GM23248 (cell line): Measurements from ENCODE around the gene BRD1. TPM values are rescaled to one million over a fixed set of nuclear protein-coding genes. Genes with fewer than 3 reads are reported as not detected.

ENCODE experiments used
- DNase-seq: peaks from one replicate; pipeline ENCODE4 v3.0.0-alpha.2; 2015
- H2AFZ ChIP-seq: fragments of 200-600 bp; sonication (generic); 2 replicates; pipeline ENCODE4 v1.6.1; 2016; ENCODE audit warnings: antibody characterized with exemption
- H3F3A ChIP-seq: fragments of 200-600 bp; sonication (generic); 2 replicates; pipeline ENCODE4 v1.6.1; 2016; ENCODE audit warnings: mild to moderate bottlenecking, antibody characterized with exemption, mixed run types; ENCODE audit not compliant: insufficient read depth
- H3K27ac ChIP-seq: fragments of 200-600 bp; sonication (generic); 2 replicates; pipeline ENCODE4 v1.5.1; 2016; ENCODE audit warnings: mild to moderate bottlenecking
- H3K27me3 ChIP-seq: fragments of 200-600 bp; sonication (generic); replicated peaks from 2 replicates; pipeline ENCODE4 v1.6.1; 2016; ENCODE audit warnings: mild to moderate bottlenecking; ENCODE audit not compliant: insufficient read depth
- H3K36me3 ChIP-seq: fragments of 200-600 bp; sonication (generic); 2 replicates; pipeline ENCODE4 v1.6.1; 2016; ENCODE audit warnings: low read depth, mild to moderate bottlenecking
- H3K4me1 ChIP-seq: fragments of 200-600 bp; sonication (generic); 2 replicates; pipeline ENCODE4 v1.6.1; 2016; ENCODE audit warnings: mild to moderate bottlenecking; ENCODE audit not compliant: insufficient read depth
- H3K4me2 ChIP-seq: fragments of 200-600 bp; sonication (generic); one replicate; pipeline ENCODE4 v1.6.1; 2016; ENCODE audit warnings: mild to moderate bottlenecking; ENCODE audit not compliant: unreplicated experiment
- H3K4me3 ChIP-seq: fragments of 200-600 bp; sonication (generic); 2 replicates; pipeline ENCODE4 v1.5.1; 2016; ENCODE audit warnings: mild to moderate bottlenecking
- H3K79me2 ChIP-seq: fragments of 200-600 bp; sonication (generic); 2 replicates; pipeline ENCODE4 v1.6.1; 2016; ENCODE audit warnings: mild to moderate bottlenecking; ENCODE audit not compliant: insufficient read depth
- H3K9ac ChIP-seq: fragments of 200-600 bp; sonication (generic); 2 replicates; pipeline ENCODE4 v1.6.1; 2016; ENCODE audit warnings: mild to moderate bottlenecking
- H3K9me2 ChIP-seq: fragments of 200-600 bp; sonication (generic); 2 replicates; pipeline ENCODE4 v1.6.1; 2016; ENCODE audit warnings: mixed run types, mild to moderate bottlenecking, moderate library complexity; ENCODE audit not compliant: insufficient read depth
- H3K9me3 ChIP-seq: fragments of 200-600 bp; sonication (generic); one replicate; pipeline ENCODE4 v1.6.1; 2017; ENCODE audit warnings: low read depth
- H4K20me1 ChIP-seq: fragments of 200-600 bp; sonication (generic); 2 replicates; pipeline ENCODE4 v1.6.0; 2016; ENCODE audit not compliant: insufficient read depth
- EZH2 ChIP-seq: fragments of 200-600 bp; sonication (generic); IDR thresholded peaks from 2 replicates; pipeline ENCODE4 v1.6.1; 2018; ENCODE audit warnings: antibody characterized with exemption, mild to moderate bottlenecking; ENCODE audit not compliant: insufficient read depth, poor library complexity, severe bottlenecking
- EZH2phosphoT487 ChIP-seq: fragments of 200-600 bp; sonication (generic); IDR thresholded peaks from 2 replicates; pipeline ENCODE4 v1.6.1; 2018; ENCODE audit warnings: antibody characterized with exemption, moderate library complexity, mild to moderate bottlenecking, low read depth; ENCODE audit not compliant: insufficient read depth
- WGBS, 2 experiments: methylation state at CpG; one replicate each; pipeline ENCODE4 v1.1.6; 2015 to 2017; ENCODE audit warnings: low lambda C conversion rate in 2 of 2, low coverage in 1 of 2; ENCODE audit errors: missing lambda C conversion rate in 2 of 2; 5-methylcytosine and 5-hydroxymethylcytosine counted together
- in situ Hi-C: fragments of 300-500 bp; cut with MboI; formaldehyde crosslinking; loops from 2 replicates; pipeline ENCODE4 v1.15.0; 2020
- polyA plus RNA-seq: library from polyadenylated mRNA; unstranded; fragments of >200 nt; fragmentation: Nextera tagmentation; extraction: Ambion mirVana; gene quantifications from 2 replicates; pipeline ENCODE4 v1.2.1, GENCODE V29; 2016
- total RNA-seq: library from RNA; depleted of rRNA; stranded (reverse); fragments of >200 nt; shearing (Covaris generic); gene quantifications from 2 replicates; pipeline ENCODE4 v1.2.3, GENCODE V29; 2014

BRD1 gene
- total and polyA plus RNA-seq, 2 experiments from 2014 or later: 4.5 to 23.1 TPM

GRCh38 chr22:49820984-49821383 is 6.7 kb downstream of the BRD1 start:
- H3K4me1 ChIP-seq: peaks cover 14% of the 10 kb centered on the region
- DNase-seq: peak; percentile 42
- no peak overlapping the region for H3K27ac ChIP-seq
- H3F3A ChIP-seq: 0 out of 2 replicates have a peak, but pooled peaks cover 3% of the 10 kb centered on the region
- TF ChIP-seq EZH2phosphoT487 (no peak), EZH2 (no peak)
- H3K9me3 ChIP-seq: no peaks in the 10 kb centered on the region
- WGBS, 2 experiments: 60 to 61% methylated on average over 7 of the region's 7 CpGs
- no peak overlapping the region for H2AFZ ChIP-seq
- peaks cover 40% of the 10 kb centered on the region for H3K36me3 ChIP-seq
- no peak overlapping the region for H3K4me2 ChIP-seq
- H3K79me2 ChIP-seq: peaks cover 100% of the 10 kb centered on the region
- in situ Hi-C loops: no loop called here
- H4K20me1 ChIP-seq: peaks cover 43% of the 10 kb centered on the region
- no peaks in the 10 kb centered on the region for H3K9me2 ChIP-seq
- H3K9ac ChIP-seq: peak overlapping the region; percentile 31; the same call in 1 of the 2 replicates
- H3K4me3 ChIP-seq: no peak overlapping the region
- no peaks in the 10 kb centered on the region for H3K27me3 ChIP-seq

GRCh38 chr22:49817359-49817758 is 10.3 kb downstream of the BRD1 start:
- no peak for DNase-seq
- WGBS, 2 experiments: 96 to 98% methylated on average over 3 of the region's 3 CpGs
- no peaks in the 10 kb centered on the region for H3K27me3 ChIP-seq
- peaks cover 4% of the 10 kb centered on the region; the same call in 1 of the 2 replicates for H3K4me1 ChIP-seq
- in situ Hi-C loops: no loop called here
- H3K36me3 ChIP-seq: peaks cover 23% of the 10 kb centered on the region; the same call in 1 of the 2 replicates
- peaks cover 43% of the 10 kb centered on the region for H4K20me1 ChIP-seq
- peaks cover 100% of the 10 kb centered on the region for H3K79me2 ChIP-seq
- no peak overlapping the region for H3K4me3 ChIP-seq
- no peaks in the 10 kb centered on the region; the same call in 1 of the 2 replicates for H3F3A ChIP-seq
- no peak overlapping the region for H3K27ac ChIP-seq
- no peak overlapping the region for H2AFZ ChIP-seq
- no peak overlapping the region for H3K9ac ChIP-seq
- no peak for TF ChIP-seq EZH2
- TF ChIP-seq EZH2phosphoT487: no peak
- H3K4me2 ChIP-seq: no peak overlapping the region
- no peaks in the 10 kb centered on the region for H3K9me2 ChIP-seq
- no peaks in the 10 kb centered on the region for H3K9me3 ChIP-seq

- 79 to 80% methylated on average over 9 to 15 of the region's 15 CpGs for WGBS, 2 experiments
- no peak overlapping the region for H3K27ac ChIP-seq
- no peaks in the 10 kb centered on the region for H3K27me3 ChIP-seq
- no peak for DNase-seq
- peaks cover 4% of the 10 kb centered on the region; the same call in 1 of the 2 replicates for H3K4me1 ChIP-seq
- H3K36me3 ChIP-seq: peaks cover 19% of the 10 kb centered on the region; the same call in 1 of the 2 replicates
- no peaks in the 10 kb centered on the region for H3K9me2 ChIP-seq
- no peaks in the 10 kb centered on the region for H3K9me3 ChIP-seq
- H3K4me3 ChIP-seq: no peak overlapping the region
- peaks cover 6% of the 10 kb centered on the region for H3F3A ChIP-seq
- H3K79me2 ChIP-seq: peaks cover 100% of the 10 kb centered on the region
- TF ChIP-seq EZH2phosphoT487 (no peak), EZH2 (no peak)
- in situ Hi-C loops: no loop called here
- no peak overlapping the region for H3K4me2 ChIP-seq
- H4K20me1 ChIP-seq: peaks cover 42% of the 10 kb centered on the region
- H2AFZ ChIP-seq: no peak overlapping the region
- no peak overlapping the region for H3K9ac ChIP-seq
These were observed 12.0 kb downstream of the BRD1 start for GRCh38 chr22:49815641-49816091.

- peaks cover 4% of the 10 kb centered on the region; the same call in 1 of the 2 replicates for H3K4me1 ChIP-seq
- H3K4me2 ChIP-seq: no peak overlapping the region
- H3K9ac ChIP-seq: no peak overlapping the region
- WGBS, 2 experiments: 74 to 85% methylated on average over 8 of the region's 8 CpGs
- TF ChIP-seq EZH2 (no peak), EZH2phosphoT487 (no peak)
- peaks cover 44% of the 10 kb centered on the region for H4K20me1 ChIP-seq
- no peaks in the 10 kb centered on the region for H3K27me3 ChIP-seq
- H3K36me3 ChIP-seq: peaks cover 19% of the 10 kb centered on the region; the same call in 1 of the 2 replicates
- no peak for DNase-seq
- no peak overlapping the region for H2AFZ ChIP-seq
- in situ Hi-C loops: no loop called here
- no peak overlapping the region for H3K4me3 ChIP-seq
- no peaks in the 10 kb centered on the region for H3K9me2 ChIP-seq
- peaks cover 12% of the 10 kb centered on the region for H3F3A ChIP-seq
- no peaks in the 10 kb centered on the region for H3K9me3 ChIP-seq
- no peak overlapping the region for H3K27ac ChIP-seq
- peaks cover 100% of the 10 kb centered on the region for H3K79me2 ChIP-seq
These were observed 12.8 kb downstream of the BRD1 start for GRCh38 chr22:49814856-49815255.
